Pulmonary artery endothelial cell (primary cell): Measurements from ENCODE around the gene HAGHL. TPM values are rescaled to one million over a fixed set of nuclear protein-coding genes. Genes with fewer than 3 reads are reported as not detected.

ENCODE experiments used
- DNase-seq: peaks from one replicate; pipeline ENCODE4 v3.0.0-alpha.2; 2011; ENCODE audit warnings: low read depth, low spot score
- total RNA-seq: library from RNA; depleted of rRNA; stranded (reverse); fragments of >200 nt; gene quantifications from 2 replicates; pipeline ENCODE4 v1.2.3, GENCODE V29; 2014

Gene HAGHL
- total RNA-seq, result 6.4 and 17.6 TPM in 2 replicates

GRCh38 chr16:726438-727290, at the start of gene HAGHL, which contains the start of gene CCDC78:
Gene HAGHL (plus strand): TSS chr16:727106. CDS start chr16:727510, 404 bp downstream.
Gene CCDC78 (minus strand): TSS chr16:726443. CDS start chr16:726367, 76 bp downstream.
- DNase-seq, result no peak

- no peak for DNase-seq
Observed at GRCh38 chr16:677316-678190, 49.4 kb upstream of the HAGHL start.

GRCh38 chr16:678209-678857, 48.6 kb upstream of the HAGHL start:
- DNase-seq, result no peak

- no peak for DNase-seq
Observed at GRCh38 chr16:678858-679813, 47.8 kb upstream of the HAGHL start.

GRCh38 chr16:679814-680624, 46.9 kb upstream of the HAGHL start, which contains the start of gene STUB1:
Gene STUB1 (plus strand): TSS chr16:680410. CDS start chr16:680526, 116 bp downstream.
- DNase-seq, result peak; percentile 44

- no peak for DNase-seq
Observed at GRCh38 chr16:680625-680945, 46.3 kb upstream of the HAGHL start.

- no peak for DNase-seq
Observed at GRCh38 chr16:680967-681745, 45.8 kb upstream of the HAGHL start.

- DNase-seq, result no peak
Observed at GRCh38 chr16:681746-682427, 45.0 kb upstream of the HAGHL start.

GRCh38 chr16:682493-683395, 44.2 kb upstream of the HAGHL start:
- no peak for DNase-seq

GRCh38 chr16:683396-684070, 43.4 kb upstream of the HAGHL start:
- no peak for DNase-seq

- peak; percentile 66 for DNase-seq
Observed at GRCh38 chr16:684071-684794, 42.7 kb upstream of the HAGHL start, which contains the start of gene JMJD8. Gene JMJD8 (minus strand): TSS chr16:684334. CDS start chr16:684319, 15 bp downstream.

GRCh38 chr16:684961-685696, 41.8 kb upstream of the HAGHL start:
- no peak for DNase-seq

- DNase-seq, result no peak
Observed at GRCh38 chr16:685967-686366, 40.9 kb upstream of the HAGHL start.

GRCh38 chr16:686459-687260, 40.2 kb upstream of the HAGHL start:
- no peak for DNase-seq
